HUES64 (cell line): ENCODE measurements around the gene SPAAR.
"Not testable (repeated sequence)": the region's sequence is repeated elsewhere in the genome, so short reads cannot be mapped to it uniquely, and the experiment has no call there.

Experiments
- H3K27ac ChIP-seq: 2 replicates; pipeline ENCODE4 v1.7.0; 2013; ENCODE audit warnings: low read depth, low read length, inconsistent platforms
- H3K27me3 ChIP-seq: 2 replicates; pipeline ENCODE4 v1.6.1; 2013; ENCODE audit warnings: mild to moderate bottlenecking, low read length; ENCODE audit not compliant: insufficient read depth
- H3K36me3 ChIP-seq: 2 replicates; pipeline ENCODE4 v1.6.1; 2013; ENCODE audit warnings: mild to moderate bottlenecking, low read length; ENCODE audit not compliant: insufficient read depth
- H3K4me1 ChIP-seq: 2 replicates; pipeline ENCODE4 v1.6.1; 2013; ENCODE audit warnings: mild to moderate bottlenecking, low read length, moderate library complexity; ENCODE audit not compliant: insufficient read depth
- H3K4me3 ChIP-seq: 2 replicates; pipeline ENCODE4 v1.5.1; 2013; ENCODE audit warnings: mild to moderate bottlenecking, low read length, moderate library complexity
- H3K9ac ChIP-seq: 2 replicates; pipeline ENCODE4 v1.6.1; 2013; ENCODE audit warnings: mild to moderate bottlenecking, low read depth, low read length
- H3K9me3 ChIP-seq: 2 replicates; pipeline ENCODE4 v1.6.1; 2013; ENCODE audit warnings: low read depth, low read length; ENCODE audit not compliant: insufficient read depth
- WGBS: fragments of 150-250, 120-280 bp; methylation state at CpG from one replicate; pipeline ENCODE4 v1.1.7; 2013; ENCODE audit warnings: missing lambda C conversion rate; 5-methylcytosine and 5-hydroxymethylcytosine counted together

The SPAAR gene

DNA sequence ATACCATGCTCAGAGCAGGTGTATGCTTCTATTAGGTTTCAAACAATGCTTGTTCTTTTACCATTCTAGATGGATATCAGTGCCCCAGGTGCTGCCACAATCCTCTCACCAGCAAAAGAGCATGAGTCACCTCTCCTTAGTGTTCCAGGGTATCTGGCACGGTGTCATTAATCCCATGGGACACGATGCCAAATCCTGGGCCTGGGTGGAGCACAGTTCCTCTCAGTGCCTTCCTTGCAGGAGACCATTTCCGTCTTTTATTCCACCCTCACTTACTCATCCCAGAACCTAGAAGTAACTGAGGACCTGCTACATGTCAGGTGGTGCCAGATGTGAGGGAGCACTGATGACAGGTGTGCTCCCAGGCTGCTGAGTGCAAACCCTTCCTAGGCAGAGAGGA lies 37.7 kb upstream of the SPAAR start:
- 77% methylated on average over 3 of the region's 3 CpGs for WGBS
- H3K27me3 ChIP-seq, result no peaks in the 10 kb centered on the region
- H3K4me1 ChIP-seq, result peaks cover 9% of the 10 kb centered on the region; the same call in 1 of the 2 replicates
- no peak overlapping the region for H3K9ac ChIP-seq
- no peak overlapping the region for H3K27ac ChIP-seq
- peaks cover 10% of the 10 kb centered on the region; the same call in 1 of the 2 replicates for H3K9me3 ChIP-seq
- H3K36me3 ChIP-seq, result no peaks in the 10 kb centered on the region
- no peak overlapping the region for H3K4me3 ChIP-seq

GRCh38 chr9:35872505-35872904 lies 36.8 kb upstream of the SPAAR start:
- no peak overlapping the region for H3K4me3 ChIP-seq
- no peaks in the 10 kb centered on the region for H3K27me3 ChIP-seq
- WGBS, result 86% methylated on average over 1 of the region's 3 CpGs

GRCh38 chr9:35882263-35882848 lies 26.9 kb upstream of the SPAAR start:
- WGBS, result 8% methylated on average over 4 of the region's 4 CpGs
- Histone ChIP-seq H3K27me3 (no peaks in the 10 kb centered on the region), H3K27ac (no peak overlapping the region), H3K9me3 (no peaks in the 10 kb centered on the region), H3K36me3 (no peaks in the 10 kb centered on the region), H3K4me1 (no peaks in the 10 kb centered on the region), H3K4me3 (no peak overlapping the region), H3K9ac (no peak overlapping the region)

More at GRCh38 chr9:35872505-35872904, 36.8 kb upstream of the SPAAR start:
- H3K9me3 ChIP-seq, result peaks cover 15% of the 10 kb centered on the region; the same call in 1 of the 2 replicates
- H3K27ac ChIP-seq, result no peak overlapping the region
- H3K36me3 ChIP-seq, result no peaks in the 10 kb centered on the region
- H3K9ac ChIP-seq, result no peak overlapping the region
- H3K4me1 ChIP-seq, result peaks cover 9% of the 10 kb centered on the region; the same call in 1 of the 2 replicates

DNA sequence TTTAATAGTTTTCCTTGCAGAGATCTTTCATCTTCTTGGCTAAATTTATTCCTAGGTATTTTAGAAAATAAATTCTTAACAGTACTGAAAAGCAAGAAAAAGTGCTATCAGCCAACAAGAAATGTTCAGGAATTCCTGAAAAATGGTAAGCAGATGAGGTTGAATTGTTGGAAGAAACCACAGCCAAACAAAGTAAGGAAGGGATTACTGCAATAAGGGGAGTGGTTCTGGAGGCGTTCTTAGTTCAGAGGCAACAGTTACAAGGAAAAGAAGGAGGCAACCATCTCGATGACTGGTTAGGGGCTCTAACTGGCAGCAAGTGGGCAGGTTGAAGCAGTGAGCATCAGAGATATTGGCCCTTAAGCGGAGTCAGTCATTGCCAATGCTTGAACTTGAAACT lies 26.3 kb upstream of the SPAAR start:
- H3K4me1 ChIP-seq, result no peaks in the 10 kb centered on the region
- no peaks in the 10 kb centered on the region for H3K27me3 ChIP-seq
- H3K9me3 ChIP-seq, result no peaks in the 10 kb centered on the region
- H3K9ac ChIP-seq, result no peak overlapping the region
- no peak overlapping the region for H3K4me3 ChIP-seq
- no peak overlapping the region for H3K27ac ChIP-seq
- no peaks in the 10 kb centered on the region for H3K36me3 ChIP-seq
- 70% methylated on average over 3 of the region's 3 CpGs for WGBS

DNA sequence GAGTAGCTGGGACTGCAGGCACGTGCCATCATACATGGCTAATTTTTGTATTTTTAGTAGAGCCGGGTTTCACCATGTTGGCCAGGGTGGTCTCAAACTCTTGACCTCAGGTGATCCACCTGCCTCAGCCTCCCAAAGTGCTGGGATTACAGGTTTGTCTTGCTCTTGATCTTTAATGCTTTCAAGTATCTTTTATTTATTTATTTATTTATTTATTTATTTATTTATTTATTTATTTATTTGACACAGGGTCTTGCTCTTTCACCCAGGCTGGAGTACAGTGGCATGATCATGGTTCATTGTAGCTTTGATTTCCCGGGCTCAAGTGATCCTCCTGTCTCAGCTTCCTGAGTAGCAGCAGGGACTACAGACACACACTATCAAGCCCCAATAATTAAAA lies 24.4 kb upstream of the SPAAR start:
- not testable (repeated sequence) for H3K4me1 ChIP-seq, H3K36me3 ChIP-seq, H3K9ac ChIP-seq, H3K27ac ChIP-seq, H3K9me3 ChIP-seq, H3K4me3 ChIP-seq, H3K27me3 ChIP-seq
- WGBS, result 94% methylated on average over 3 of the region's 3 CpGs

DNA sequence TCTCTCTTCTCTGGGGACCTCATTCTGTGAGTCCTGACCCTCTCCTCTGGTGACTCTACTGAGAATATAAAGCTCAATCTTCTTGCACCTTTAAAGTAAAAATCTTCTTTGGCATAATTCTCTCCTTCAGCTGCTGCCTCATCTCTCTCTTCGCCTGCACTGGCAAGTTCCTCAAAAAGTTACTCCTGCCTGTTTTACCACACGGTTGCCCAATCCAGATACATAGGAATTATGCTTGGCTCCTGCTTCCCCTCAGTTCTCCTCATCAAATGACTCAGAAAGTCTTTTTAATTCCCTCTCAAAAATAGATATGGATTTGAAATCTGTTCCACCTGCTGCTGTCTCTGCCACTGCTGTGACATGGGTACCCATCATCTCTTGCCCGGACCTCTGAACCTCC lies 17.6 kb upstream of the SPAAR start:
- H3K9me3 ChIP-seq, result no peaks in the 10 kb centered on the region
- WGBS, result 90% methylated on average over 3 of the region's 3 CpGs
- H3K4me1 ChIP-seq, result no peaks in the 10 kb centered on the region
- H3K4me3 ChIP-seq, result no peak overlapping the region
- H3K36me3 ChIP-seq, result no peaks in the 10 kb centered on the region
- H3K9ac ChIP-seq, result no peak overlapping the region
- no peak overlapping the region for H3K27ac ChIP-seq
- H3K27me3 ChIP-seq, result no peaks in the 10 kb centered on the region

- Histone ChIP-seq H3K9me3 (no peaks in the 10 kb centered on the region), H3K27me3 (no peaks in the 10 kb centered on the region), H3K9ac (no peak overlapping the region), H3K4me1 (no peaks in the 10 kb centered on the region), H3K27ac (no peak overlapping the region), H3K4me3 (no peak overlapping the region), H3K36me3 (no peaks in the 10 kb centered on the region)
- WGBS, result 85% methylated on average over 1 of the region's 1 CpG
These were observed 17.2 kb upstream of the SPAAR start for GRCh38 chr9:35892051-35892450.

DNA sequence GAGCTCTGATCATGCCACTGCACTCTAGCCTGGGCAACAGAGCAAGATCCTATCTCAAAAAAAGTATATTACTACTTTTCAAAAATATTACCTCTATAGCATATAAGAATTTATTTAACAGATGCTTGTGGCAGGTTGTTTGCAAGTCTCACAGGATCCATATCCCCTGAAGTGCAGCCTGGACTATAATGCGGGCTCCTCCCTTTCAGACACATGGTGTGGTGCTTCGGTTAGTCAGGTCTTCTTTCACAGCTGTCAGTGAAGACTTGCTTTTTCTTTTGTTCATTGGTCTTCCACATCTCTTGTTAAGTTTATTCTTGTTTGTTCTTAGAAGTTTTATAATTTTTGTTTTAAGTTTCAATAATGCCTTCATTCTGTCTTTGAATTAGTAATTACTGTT lies 12.7 kb upstream of the SPAAR start:
- Histone ChIP-seq H3K9me3 (no peaks in the 10 kb centered on the region), H3K4me1 (no peaks in the 10 kb centered on the region), H3K9ac (no peak overlapping the region), H3K4me3 (no peak overlapping the region), H3K36me3 (no peaks in the 10 kb centered on the region), H3K27ac (no peak overlapping the region), H3K27me3 (peaks cover 3% of the 10 kb centered on the region; the same call in 1 of the 2 replicates)
- WGBS, result 94% methylated on average over 2 of the region's 2 CpGs

GRCh38 chr9:35897376-35898099 lies 11.8 kb upstream of the SPAAR start:
- not testable (repeated sequence) for H3K9me3 ChIP-seq, H3K9ac ChIP-seq, H3K4me1 ChIP-seq, H3K36me3 ChIP-seq, H3K27me3 ChIP-seq, H3K4me3 ChIP-seq, H3K27ac ChIP-seq
- WGBS, result 86% methylated on average over 7 of the region's 7 CpGs

DNA sequence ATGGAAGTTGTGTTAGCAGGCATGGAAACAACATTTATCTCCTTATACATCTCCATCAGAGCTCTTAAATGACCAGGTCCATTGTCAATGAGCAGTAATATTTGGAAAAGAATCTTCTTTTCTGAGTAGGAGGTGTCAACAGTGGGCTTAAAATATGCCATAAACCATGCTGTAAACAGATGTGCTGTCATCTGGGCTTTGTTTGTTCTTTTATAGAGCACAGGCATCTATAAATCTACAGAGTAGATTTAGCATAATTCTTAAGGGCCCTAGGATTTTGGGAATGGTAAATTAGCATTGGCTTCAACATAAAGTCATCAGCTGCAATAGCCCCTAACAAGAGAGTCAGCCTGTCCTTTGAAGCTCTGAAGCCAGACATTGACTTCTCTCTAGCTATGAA lies 11.0 kb upstream of the SPAAR start:
- peaks cover 3% of the 10 kb centered on the region; the same call in 1 of the 2 replicates for H3K27me3 ChIP-seq
- no peaks in the 10 kb centered on the region for H3K4me1 ChIP-seq
- H3K27ac ChIP-seq, result no peak overlapping the region
- H3K36me3 ChIP-seq, result no peaks in the 10 kb centered on the region
- no peak overlapping the region for H3K9ac ChIP-seq
- H3K9me3 ChIP-seq, result no peaks in the 10 kb centered on the region
- no peak overlapping the region for H3K4me3 ChIP-seq

- Histone ChIP-seq H3K4me1 (no peaks in the 10 kb centered on the region), H3K4me3 (no peak overlapping the region), H3K9me3 (no peaks in the 10 kb centered on the region), H3K27me3 (peaks cover 3% of the 10 kb centered on the region; the same call in 1 of the 2 replicates), H3K27ac (no peak overlapping the region), H3K9ac (no peak overlapping the region), H3K36me3 (no peaks in the 10 kb centered on the region)
- 85% methylated on average over 2 of the region's 2 CpGs for WGBS
These were observed 10.3 kb upstream of the SPAAR start for GRCh38 chr9:35899021-35899420.
